PFSK-1 (cell line): ENCODE measurements around the gene PTPRK.

ENCODE experiments used
- FOXP2 ChIP-seq: optimal IDR thresholded peaks from 2 replicates; pipeline ENCODE3; 2011; ENCODE audit warnings: borderline replicate concordance, control low read depth, inconsistent platforms; ENCODE audit not compliant: insufficient read depth; ENCODE audit errors: extremely low read length, extremely low read depth
- POLR2AphosphoS5 ChIP-seq: IDR thresholded peaks from 2 replicates; pipeline ENCODE4 v1.6.1; 2012; ENCODE audit warnings: low read depth, mild to moderate bottlenecking, control low read depth, low read length, moderate library complexity
- REST ChIP-seq, 2 experiments: IDR thresholded peaks; 2 replicates each; pipeline versions ENCODE4 v1.6.1 to v1.8.0; 2011 to 2012; ENCODE audit warnings: low read depth in 2 of 2, low read length in 2 of 2, control low read depth in 1 of 2, inconsistent platforms in 1 of 2, mild to moderate bottlenecking in 1 of 2, moderate library complexity in 1 of 2; ENCODE audit not compliant: insufficient read depth in 1 of 2
- SIN3A ChIP-seq: IDR thresholded peaks from 2 replicates; pipeline ENCODE4 v1.6.1; 2012; ENCODE audit warnings: mild to moderate bottlenecking, low read length, moderate library complexity, borderline replicate concordance; ENCODE audit not compliant: insufficient read depth
- TAF1 ChIP-seq: IDR thresholded peaks from 2 replicates; pipeline ENCODE4 v1.6.1; 2012; ENCODE audit warnings: low read length, control low read depth, borderline replicate concordance; ENCODE audit not compliant: insufficient read depth

PTPRK gene

GRCh38 chr6:128251445-128252340, 268.7 kb downstream of the PTPRK start:
- TF ChIP-seq POLR2AphosphoS5 (no peak), TAF1 (no peak), FOXP2 (no peak), SIN3A (no peak), REST (IDR thresholded peaks at IDR 0.05; ENCODE audit: insufficient read depth in 1 of 2, low read depth in 2 of 2, low read length in 2 of 2) (no peak)

GRCh38 chr6:128250370-128251070, 269.9 kb downstream of the PTPRK start:
- TF ChIP-seq POLR2AphosphoS5 (no peak), REST (IDR thresholded peaks at IDR 0.05; ENCODE audit: insufficient read depth in 1 of 2, low read depth in 2 of 2, low read length in 2 of 2) (no peak), FOXP2 (no peak), SIN3A (no peak)

- TF ChIP-seq REST (IDR thresholded peaks at IDR 0.05; ENCODE audit: insufficient read depth in 1 of 2, low read depth in 2 of 2, low read length in 2 of 2) (no peak), SIN3A (no peak), TAF1 (no peak), FOXP2 (no peak), POLR2AphosphoS5 (no peak)
These were observed 271.0 kb downstream of the PTPRK start for GRCh38 chr6:128249429-128249828.

- TF ChIP-seq POLR2AphosphoS5 (no peak), TAF1 (no peak), SIN3A (no peak), REST (IDR thresholded peaks at IDR 0.05; ENCODE audit: insufficient read depth in 1 of 2, low read depth in 2 of 2, low read length in 2 of 2) (no peak), FOXP2 (no peak)
These were observed 273.7 kb downstream of the PTPRK start for GRCh38 chr6:128246472-128247260.
